ENCODE measurements around the gene LDLRAP1. TPM values are rescaled to one million over a fixed set of nuclear protein-coding genes. Genes with fewer than 3 reads are reported as not detected.
"Not testable (repeated sequence)": the region's sequence is repeated elsewhere in the genome, so short reads cannot be mapped to it uniquely, and the experiment has no call there.

The LDLRAP1 gene
- total and polyA plus RNA-seq, 2 donors (not counting 3 experiments of a cell fraction or from before 2014, with no cell fraction given) = 23.1 to 24.7 TPM

DNA sequence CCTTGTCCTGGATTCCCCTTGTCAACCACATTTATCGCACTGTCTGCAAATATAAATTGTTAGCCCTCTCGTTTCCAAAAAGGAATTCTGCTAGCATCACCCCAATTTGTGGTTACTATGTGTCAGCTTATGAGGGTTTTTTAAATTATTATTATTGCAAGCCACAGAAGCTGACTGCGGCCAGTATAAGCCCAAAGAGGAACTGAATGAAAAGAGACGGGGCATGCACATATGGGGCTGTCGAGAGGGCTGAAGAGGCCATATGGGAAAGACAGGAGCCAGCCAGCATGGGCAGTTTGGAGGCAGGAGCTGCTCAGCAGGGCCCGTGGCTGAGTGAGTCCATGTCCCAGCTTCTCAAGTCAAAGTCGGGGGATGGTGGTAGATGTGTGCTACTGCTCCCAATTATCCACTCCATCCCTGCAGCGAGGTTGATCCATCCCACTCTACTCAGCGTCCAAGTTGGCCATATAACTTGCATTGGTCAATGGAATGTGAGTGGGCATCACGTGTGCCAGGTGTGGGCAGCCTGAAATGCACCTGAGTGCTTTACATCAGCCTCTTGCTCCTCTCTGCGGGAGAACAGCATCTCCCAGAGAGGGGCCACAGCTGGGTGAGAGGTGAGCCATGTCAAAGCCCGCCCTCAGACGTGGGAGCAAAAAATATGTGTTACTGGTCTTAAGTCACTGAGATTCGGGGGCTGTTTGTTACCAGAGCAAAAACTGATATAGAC, 37.6 kb upstream of the LDLRAP1 start:
- intact Hi-C loops (cut with micrococcal nuclease) (no loop called here), dilution Hi-C loops (cut with MboI; ENCODE audit: extremely low pct_ligation_motif_present, low sequenced_read_pairs) (no loop called here)
- no peaks in the 10 kb centered on the region for H3K79me2 ChIP-seq (ENCODE audit: control insufficient read depth, insufficient read depth, low read length)
- H3K9ac ChIP-seq (replicated peaks; ENCODE audit: extremely low read depth, insufficient read depth, low read length) = no peak overlapping the region
- H4K20me1 ChIP-seq (replicated peaks; ENCODE audit: control insufficient read depth, extremely low read depth, insufficient read depth, low read length) = no peaks in the 10 kb centered on the region
- peaks cover 0 to 4% of the 10 kb centered on the region in 2 experiments for H3K36me3 ChIP-seq (ENCODE audit: control insufficient read depth in 2 of 2, extremely low read depth in 1 of 2, insufficient read depth in 2 of 2, low read length in 2 of 2)
- no peak for TF ChIP-seq POLR2A (IDR thresholded peaks at IDR 0.05; ENCODE audit: low read depth, low read length)
- TF ChIP-seq, protein P1, sequence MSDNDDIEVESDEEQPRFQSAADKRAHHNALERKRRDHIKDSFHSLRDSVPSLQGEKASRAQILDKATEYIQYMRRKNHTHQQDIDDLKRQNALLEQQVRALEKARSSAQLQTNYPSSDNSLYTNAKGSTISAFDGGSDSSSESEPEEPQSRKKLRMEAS (IDR thresholded peaks at IDR 0.05; ENCODE audit: insufficient read depth, insufficient read length) = no peak
- no peak for TF ChIP-seq MYC (IDR thresholded peaks at IDR 0.05; ENCODE audit: low read depth, low read length)
- no peak for TF ChIP-seq FOS (IDR thresholded peaks at IDR 0.05; ENCODE audit: borderline replicate concordance, insufficient read depth, low read length)
- no peak for TF ChIP-seq JUN (IDR thresholded peaks at IDR 0.05; ENCODE audit: borderline replicate concordance, insufficient read depth, insufficient read length, low read depth)
- no peak for TF ChIP-seq EZH2 (IDR thresholded peaks at IDR 0.05; ENCODE audit: borderline replicate concordance, low read depth, low read length, severe bottlenecking)
- TF ChIP-seq GATA2 (IDR thresholded peaks at IDR 0.05; ENCODE audit: insufficient read depth, insufficient read length, low read depth, low read length) = no peak
- TF ChIP-seq POLR2AphosphoS5 (IDR thresholded peaks at IDR 0.05; ENCODE audit: insufficient read depth, low read depth, low read length) = no peak
- TF ChIP-seq, protein P2, sequence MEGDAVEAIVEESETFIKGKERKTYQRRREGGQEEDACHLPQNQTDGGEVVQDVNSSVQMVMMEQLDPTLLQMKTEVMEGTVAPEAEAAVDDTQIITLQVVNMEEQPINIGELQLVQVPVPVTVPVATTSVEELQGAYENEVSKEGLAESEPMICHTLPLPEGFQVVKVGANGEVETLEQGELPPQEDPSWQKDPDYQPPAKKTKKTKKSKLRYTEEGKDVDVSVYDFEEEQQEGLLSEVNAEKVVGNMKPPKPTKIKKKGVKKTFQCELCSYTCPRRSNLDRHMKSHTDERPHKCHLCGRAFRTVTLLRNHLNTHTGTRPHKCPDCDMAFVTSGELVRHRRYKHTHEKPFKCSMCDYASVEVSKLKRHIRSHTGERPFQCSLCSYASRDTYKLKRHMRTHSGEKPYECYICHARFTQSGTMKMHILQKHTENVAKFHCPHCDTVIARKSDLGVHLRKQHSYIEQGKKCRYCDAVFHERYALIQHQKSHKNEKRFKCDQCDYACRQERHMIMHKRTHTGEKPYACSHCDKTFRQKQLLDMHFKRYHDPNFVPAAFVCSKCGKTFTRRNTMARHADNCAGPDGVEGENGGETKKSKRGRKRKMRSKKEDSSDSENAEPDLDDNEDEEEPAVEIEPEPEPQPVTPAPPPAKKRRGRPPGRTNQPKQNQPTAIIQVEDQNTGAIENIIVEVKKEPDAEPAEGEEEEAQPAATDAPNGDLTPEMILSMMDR (IDR thresholded peaks at IDR 0.05; ENCODE audit: extremely low read depth in 1 of 2, insufficient read depth in 1 of 2, low read depth in 1 of 2, low read length in 2 of 2) = no peak
- H3K4me3 ChIP-seq (replicated peaks in 1 of 3; ENCODE audit: insufficient read depth in 1 of 3, low read depth in 1 of 3, low read length in 3 of 3) = no peak overlapping the region
- ChIA-PET POLR2A (no interaction called here), CTCF (interaction anchor here (1.1 kb wide), 1 partner anchor 37 kb away, joined by 4 read pairs; no protein-coding TSS in a partner anchor)
- H3K4me1 ChIP-seq (ENCODE audit: control insufficient read depth, extremely low read depth, insufficient read depth, low read length) = no peaks in the 10 kb centered on the region
- BruUV-seq (replicated peaks) = no TSS peak
- H3K27ac ChIP-seq (ENCODE audit: insufficient read depth, low read depth, low read length) = no peak overlapping the region
- no peak overlapping the region for H3K4me2 ChIP-seq (ENCODE audit: insufficient read depth, low read length)
- FAIRE-seq = no peak
- H2AFZ ChIP-seq (ENCODE audit: low read depth, low read length) = no peak overlapping the region
- H3K9me3 ChIP-seq (replicated peaks; ENCODE audit: control insufficient read depth, insufficient read depth, low read length) = no peaks in the 10 kb centered on the region
- no peaks in the 10 kb centered on the region for H3K27me3 ChIP-seq (ENCODE audit: control insufficient read depth in 2 of 2, insufficient read depth in 2 of 2, low read length in 2 of 2)
- no peak for DNase-seq (ENCODE audit: low read depth, low spot score)
- no peaks in the 10 kb centered on the region for H3K9me1 ChIP-seq (replicated peaks; ENCODE audit: control insufficient read depth, extremely low read depth, insufficient read depth, low read length)

DNA sequence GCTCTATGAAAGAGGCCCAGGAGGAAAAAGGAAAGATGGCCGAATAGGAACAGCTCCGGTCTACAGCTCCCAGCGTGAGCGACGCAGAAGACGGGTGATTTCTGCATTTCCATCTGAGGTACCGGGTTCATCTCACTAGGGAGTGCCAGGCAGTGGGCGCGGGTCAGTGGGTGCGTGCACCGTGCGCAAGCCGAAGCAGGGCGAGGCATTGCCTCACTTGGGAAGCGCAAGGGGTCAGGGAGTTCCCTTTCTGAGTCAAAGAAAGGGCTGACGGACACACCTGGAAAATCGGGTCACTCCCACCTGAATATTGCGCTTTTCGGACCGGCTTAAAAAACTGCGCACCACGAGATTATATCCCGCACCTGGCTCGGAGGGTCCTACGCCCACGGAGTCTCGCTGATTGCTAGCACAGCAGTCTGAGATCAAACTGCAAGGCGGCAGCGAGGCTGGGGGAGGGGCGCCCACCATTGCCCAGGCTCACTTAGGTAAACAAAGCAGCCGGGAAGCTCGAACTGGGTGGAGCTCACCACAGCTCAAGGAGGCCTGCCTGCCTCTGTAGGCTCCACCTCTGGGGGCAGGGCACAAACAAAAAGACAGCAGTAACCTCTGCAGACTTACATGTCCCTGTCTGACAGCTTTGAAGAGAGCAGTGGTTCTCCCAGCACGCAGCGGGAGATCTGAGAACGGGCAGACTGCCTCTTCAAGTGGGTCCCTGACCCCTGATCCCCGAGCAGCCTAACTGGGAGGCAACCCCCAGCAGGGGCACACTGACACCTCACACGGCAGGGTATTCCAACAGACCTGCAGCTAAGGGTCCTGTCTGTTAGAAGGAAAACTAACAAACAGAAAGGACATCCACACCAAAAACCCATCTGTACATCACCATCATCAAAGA, 36.6 kb upstream of the LDLRAP1 start:
- CTCF ChIA-PET = interaction anchor here (1.1 kb wide), 1 partner anchor 38 kb away, joined by 4 read pairs; no protein-coding TSS in a partner anchor
- H3K9me1 ChIP-seq (replicated peaks; ENCODE audit: control insufficient read depth, extremely low read depth, insufficient read depth, low read length); H3K4me1 ChIP-seq (ENCODE audit: control insufficient read depth, extremely low read depth, insufficient read depth, low read length); H3K4me3 ChIP-seq (replicated peaks in 1 of 3; ENCODE audit: insufficient read depth in 1 of 3, low read depth in 1 of 3, low read length in 3 of 3); dilution Hi-C loops (cut with MboI; ENCODE audit: extremely low pct_ligation_motif_present, low sequenced_read_pairs); DNase-seq (ENCODE audit: low read depth, low spot score); H3K36me3 ChIP-seq (ENCODE audit: control insufficient read depth in 2 of 2, extremely low read depth in 1 of 2, insufficient read depth in 2 of 2, low read length in 2 of 2); H4K20me1 ChIP-seq (replicated peaks; ENCODE audit: control insufficient read depth, extremely low read depth, insufficient read depth, low read length); BruUV-seq (replicated peaks); H3K9me3 ChIP-seq (replicated peaks; ENCODE audit: control insufficient read depth, insufficient read depth, low read length); H3K79me2 ChIP-seq (ENCODE audit: control insufficient read depth, insufficient read depth, low read length); H3K27ac ChIP-seq (ENCODE audit: insufficient read depth, low read depth, low read length); FAIRE-seq; H3K4me2 ChIP-seq (ENCODE audit: insufficient read depth, low read length); H3K27me3 ChIP-seq (ENCODE audit: control insufficient read depth in 2 of 2, insufficient read depth in 2 of 2, low read length in 2 of 2); H3K9ac ChIP-seq (replicated peaks; ENCODE audit: extremely low read depth, insufficient read depth, low read length); POLR2A ChIA-PET; intact Hi-C loops (cut with micrococcal nuclease); H2AFZ ChIP-seq (ENCODE audit: low read depth, low read length): not testable (repeated sequence)

All from endothelial cell of umbilical vein (primary cell).